Cardiac septum (tissue), 1 donor: ENCODE measurements around the gene GPRC6A. TPM values are rescaled to one million over a fixed set of nuclear protein-coding genes. Genes with fewer than 3 reads are reported as not detected.

Source experiments
- total RNA-seq: library from RNA; stranded (reverse); fragmentation: NEBNext Ultra II Directional; extraction: Animal tissue kit (Norgen Biotek cat#: 25700); gene quantifications from one replicate; pipeline ENCODE4 v1.2.1, GENCODE V29; 2021
- donor health status: DM: no; HTN: no; CAD: no.

GPRC6A gene
- total RNA-seq, 1 donor from 2014 or later = not detected

Other genes with a start within 250 kb of the GPRC6A start
- 0.57 TPM for gene RSPH4A, start 212.6 kb downstream of the GPRC6A start, total RNA-seq
- 4.4 TPM for gene ZUP1, start 160.3 kb downstream of the GPRC6A start, total RNA-seq
- gene KPNA5, start 147.9 kb downstream of the GPRC6A start, total RNA-seq = 7.7 TPM
- 2.7 TPM for gene FAM162B, start 63.4 kb downstream of the GPRC6A start, total RNA-seq
- gene RFX6, start 48.2 kb upstream of the GPRC6A start, total RNA-seq = not detected